HepG2 (cell line): Measurements from ENCODE around the gene CAMKV. TPM values are rescaled to one million over a fixed set of nuclear protein-coding genes. Genes with fewer than 3 reads are reported as not detected.

Source experiments
- ERF ChIP-seq: IDR thresholded peaks from 2 replicates; pipeline ENCODE4 v1.6.1; 2018; ENCODE audit warnings: missing biosample characterization, missing genetic modification reagents
- GABPA ChIP-seq, 2 experiments: IDR thresholded peaks; 2 replicates each; pipeline ENCODE4 v1.6.1; 2011 to 2016; ENCODE audit warnings: low read depth in 2 of 2, low read length in 1 of 2, missing biosample characterization in 1 of 2, missing genetic modification characterization in 1 of 2
- KLF12 ChIP-seq: sonication (generic); formaldehyde crosslinking; IDR thresholded peaks from 2 replicates; pipeline ENCODE4 v1.4.0; 2020; ENCODE audit warnings: missing genetic modification reagents, borderline replicate concordance
- KMT2A ChIP-seq: sonication (generic); formaldehyde crosslinking; IDR thresholded peaks from 2 replicates; pipeline ENCODE4 v1.4.0; 2020; ENCODE audit warnings: missing genetic modification reagents
- MIER2 ChIP-seq: IDR thresholded peaks from 2 replicates; pipeline ENCODE4 v1.6.1; 2016; ENCODE audit warnings: missing biosample characterization, missing genetic modification reagents
- NFKB2 ChIP-seq: sonication (generic); formaldehyde crosslinking; IDR thresholded peaks from 2 replicates; pipeline ENCODE4 v1.4.0; 2020; ENCODE audit warnings: missing genetic modification reagents, borderline replicate concordance
- STAT5B ChIP-seq: sonication (generic); formaldehyde crosslinking; IDR thresholded peaks from 2 replicates; pipeline ENCODE4 v1.4.0; 2020; ENCODE audit warnings: missing genetic modification reagents
- UBTF ChIP-seq: sonication (generic); formaldehyde crosslinking; IDR thresholded peaks from 2 replicates; pipeline ENCODE4 v1.4.0; 2020; ENCODE audit warnings: mild to moderate bottlenecking, missing genetic modification reagents
- ZBTB20 ChIP-seq: sonication (generic); formaldehyde crosslinking; IDR thresholded peaks from 2 replicates; pipeline ENCODE4 v1.8.1; 2023; ENCODE audit warnings: missing genetic modification reagents, low read depth, mild to moderate bottlenecking, borderline replicate concordance
- ZIK1 ChIP-seq: sonication (generic); formaldehyde crosslinking; IDR thresholded peaks from 2 replicates; pipeline ENCODE4 v1.5.0; 2020; ENCODE audit warnings: mild to moderate bottlenecking, low read depth, missing genetic modification reagents, borderline replicate concordance
- ZMYM4 ChIP-seq: sonication (generic); formaldehyde crosslinking; IDR thresholded peaks from 2 replicates; pipeline ENCODE4 v1.8.1; 2023; ENCODE audit warnings: mild to moderate bottlenecking, missing genetic modification reagents
- ZNF180 ChIP-seq: sonication (generic); formaldehyde crosslinking; IDR thresholded peaks from 2 replicates; pipeline ENCODE4 v1.4.0; 2020; ENCODE audit warnings: low read depth, missing genetic modification reagents, borderline replicate concordance
- ZNF431 ChIP-seq: sonication (generic); formaldehyde crosslinking; IDR thresholded peaks from 2 replicates; pipeline ENCODE4 v1.9.0; 2022; ENCODE audit warnings: missing genetic modification reagents, low read depth, mild to moderate bottlenecking, borderline replicate concordance
- ZNF879 ChIP-seq: sonication (generic); formaldehyde crosslinking; IDR thresholded peaks from 2 replicates; pipeline ENCODE4 v1.8.1; 2023; ENCODE audit warnings: missing genetic modification reagents
- polyA plus RNA-seq, 8 experiments: library from polyadenylated mRNA; depleted of rRNA in 3 of 8; stranded (reverse) in 7 of 8; unstranded in 1 of 8; fragments of >200 nt; fragmentation: Illumina TruSeq in 4 of 8; extraction: Trizol in 4 of 8; gene quantifications; 2 replicates each; pipeline versions ENCODE4 v1.2.1 to v1.2.3, GENCODE V29; 2011 to 2016; ENCODE audit warnings: low read depth in 4 of 8, missing spikeins in 1 of 8, mixed read lengths in 1 of 8; ENCODE audit not compliant: insufficient read depth in 1 of 8
- total RNA-seq, 5 experiments: library from RNA; depleted of rRNA; stranded (reverse); fragments of >200 nt; fragmentation: Illumina TruSeq; extraction: Trizol; gene quantifications; 2 replicates each; pipeline ENCODE4 v1.2.3, GENCODE V29; 2016; ENCODE audit warnings: low read depth in 1 of 5
- TF ChIP-seq, protein P1 (sequence below): sonication (generic); formaldehyde crosslinking; conservative IDR thresholded peaks from 2 replicates; pipeline ENCODE4 v1.8.0; 2022; ENCODE audit warnings: missing genetic modification reagents
- TF ChIP-seq, protein P2 (sequence below): sonication (generic); formaldehyde crosslinking; IDR thresholded peaks from 2 replicates; pipeline ENCODE4 v1.4.0; 2020; ENCODE audit warnings: mild to moderate bottlenecking, missing genetic modification reagents

CAMKV gene
- total and polyA plus RNA-seq, 2 of the 13 experiments (the other 11 are each of a cell fraction or from before 2014, with no cell fraction given), result 0.13 to 0.15 TPM

- TF ChIP-seq, protein P1, sequence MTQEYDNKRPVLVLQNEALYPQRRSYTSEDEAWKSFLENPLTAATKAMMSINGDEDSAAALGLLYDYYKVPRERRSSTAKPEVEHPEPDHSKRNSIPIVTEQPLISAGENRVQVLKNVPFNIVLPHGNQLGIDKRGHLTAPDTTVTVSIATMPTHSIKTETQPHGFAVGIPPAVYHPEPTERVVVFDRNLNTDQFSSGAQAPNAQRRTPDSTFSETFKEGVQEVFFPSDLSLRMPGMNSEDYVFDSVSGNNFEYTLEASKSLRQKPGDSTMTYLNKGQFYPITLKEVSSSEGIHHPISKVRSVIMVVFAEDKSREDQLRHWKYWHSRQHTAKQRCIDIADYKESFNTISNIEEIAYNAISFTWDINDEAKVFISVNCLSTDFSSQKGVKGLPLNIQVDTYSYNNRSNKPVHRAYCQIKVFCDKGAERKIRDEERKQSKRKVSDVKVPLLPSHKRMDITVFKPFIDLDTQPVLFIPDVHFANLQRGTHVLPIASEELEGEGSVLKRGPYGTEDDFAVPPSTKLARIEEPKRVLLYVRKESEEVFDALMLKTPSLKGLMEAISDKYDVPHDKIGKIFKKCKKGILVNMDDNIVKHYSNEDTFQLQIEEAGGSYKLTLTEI (CRISPR knock-in tag), result no peak
- TF ChIP-seq KMT2A (CRISPR knock-in tag), result peak; percentile 81
- no peak for TF ChIP-seq KLF12 (CRISPR knock-in tag)
- TF ChIP-seq ERF (CRISPR knock-in tag), result peak; percentile 24; the same call in 1 of the 2 replicates
- TF ChIP-seq, protein P2, sequence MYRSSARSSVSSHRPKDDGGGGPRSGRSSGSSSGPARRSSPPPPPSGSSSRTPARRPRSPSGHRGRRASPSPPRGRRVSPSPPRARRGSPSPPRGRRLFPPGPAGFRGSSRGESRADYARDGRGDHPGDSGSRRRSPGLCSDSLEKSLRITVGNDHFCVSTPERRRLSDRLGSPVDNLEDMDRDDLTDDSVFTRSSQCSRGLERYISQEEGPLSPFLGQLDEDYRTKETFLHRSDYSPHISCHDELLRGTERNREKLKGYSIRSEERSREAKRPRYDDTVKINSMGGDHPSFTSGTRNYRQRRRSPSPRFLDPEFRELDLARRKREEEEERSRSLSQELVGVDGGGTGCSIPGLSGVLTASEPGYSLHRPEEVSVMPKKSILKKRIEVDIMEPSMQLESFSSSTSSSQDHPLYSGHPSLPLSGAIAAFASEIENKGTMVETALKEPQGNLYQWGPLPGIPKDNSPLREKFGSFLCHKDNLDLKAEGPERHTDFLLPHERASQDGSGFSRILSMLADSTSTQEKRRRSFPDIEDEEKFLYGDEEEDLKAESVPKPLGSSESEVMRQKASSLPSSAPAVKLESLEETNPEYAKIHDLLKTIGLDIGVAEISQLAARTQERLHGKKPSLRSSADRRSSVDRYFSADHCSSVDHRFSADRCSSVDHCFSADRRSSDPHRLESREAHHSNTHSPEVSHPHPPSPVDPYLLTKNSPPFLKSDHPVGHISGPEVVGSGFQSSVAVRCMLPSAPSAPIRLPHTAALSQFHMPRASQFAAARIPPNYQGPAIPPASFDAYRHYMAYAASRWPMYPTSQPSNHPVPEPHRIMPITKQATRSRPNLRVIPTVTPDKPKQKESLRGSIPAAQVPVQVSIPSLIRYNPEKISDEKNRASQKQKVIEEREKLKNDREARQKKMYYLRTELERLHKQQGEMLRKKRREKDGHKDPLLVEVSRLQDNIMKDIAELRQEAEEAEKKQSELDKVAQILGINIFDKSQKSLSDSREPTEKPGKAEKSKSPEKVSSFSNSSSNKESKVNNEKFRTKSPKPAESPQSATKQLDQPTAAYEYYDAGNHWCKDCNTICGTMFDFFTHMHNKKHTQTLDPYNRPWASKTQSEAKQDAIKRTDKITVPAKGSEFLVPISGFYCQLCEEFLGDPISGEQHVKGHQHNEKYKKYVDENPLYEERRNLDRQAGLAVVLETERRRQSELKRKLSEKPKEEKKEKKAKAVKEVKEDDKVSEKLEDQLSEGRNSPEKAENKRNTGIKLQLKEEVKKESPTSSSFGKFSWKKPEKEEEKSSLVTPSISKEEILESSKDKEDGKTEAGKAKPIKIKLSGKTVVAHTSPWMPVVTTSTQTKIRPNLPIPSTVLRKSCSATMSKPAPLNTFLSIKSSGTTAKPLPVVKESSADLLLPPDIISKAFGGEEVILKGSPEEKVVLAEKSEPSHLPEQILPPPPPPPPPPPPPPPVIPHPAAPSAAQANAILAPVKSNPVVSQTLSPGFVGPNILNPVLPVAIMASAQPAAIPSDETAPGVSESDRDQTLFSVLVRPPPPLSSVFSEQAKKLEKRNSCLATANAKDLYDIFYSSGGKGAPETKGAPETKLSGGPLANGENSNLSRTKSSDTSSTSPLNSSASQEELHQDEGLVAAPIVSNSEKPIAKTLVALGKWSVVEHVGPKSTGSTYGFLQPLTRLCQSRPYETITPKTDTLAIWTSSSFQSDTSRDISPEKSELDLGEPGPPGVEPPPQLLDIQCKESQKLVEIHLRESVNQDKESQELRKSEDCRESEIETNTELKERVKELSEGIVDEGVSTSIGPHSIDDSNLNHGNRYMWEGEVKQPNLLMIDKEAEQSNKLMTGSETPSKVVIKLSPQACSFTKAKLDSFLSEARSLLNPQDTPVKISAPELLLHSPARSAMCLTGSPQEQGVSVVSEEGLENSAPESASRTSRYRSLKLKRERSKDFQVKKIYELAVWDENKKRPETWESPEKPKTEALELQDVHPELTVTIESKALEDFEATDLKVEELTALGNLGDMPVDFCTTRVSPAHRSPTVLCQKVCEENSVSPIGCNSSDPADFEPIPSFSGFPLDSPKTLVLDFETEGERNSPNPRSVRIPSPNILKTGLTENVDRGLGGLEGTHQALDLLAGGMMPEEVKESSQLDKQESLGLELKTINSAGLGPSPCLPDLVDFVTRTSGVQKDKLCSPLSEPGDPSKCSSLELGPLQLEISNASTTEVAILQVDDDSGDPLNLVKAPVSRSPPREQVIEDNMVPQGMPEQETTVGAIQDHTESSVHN (CRISPR knock-in tag), result no peak
- TF ChIP-seq ZBTB20 (CRISPR knock-in tag), result no peak
- no peak for TF ChIP-seq NFKB2 (CRISPR knock-in tag)
- 0 out of 2 replicates have a peak, but pooled peaks have one; percentile 34 for TF ChIP-seq ZNF879 (CRISPR knock-in tag)
- peak; percentile 92 for TF ChIP-seq GABPA (IDR thresholded peaks at IDR 0.05; ENCODE audit: low read depth, low read length)
- TF ChIP-seq GABPA (CRISPR knock-in tag; IDR thresholded peaks at IDR 0.05; ENCODE audit: low read depth), result peak; percentile 98
- no peak for TF ChIP-seq ZNF431
- TF ChIP-seq MIER2 (CRISPR knock-in tag), result no peak
- TF ChIP-seq ZIK1 (CRISPR knock-in tag), result peak; percentile 53; the same call in 1 of the 2 replicates
- TF ChIP-seq ZMYM4, result 0 out of 2 replicates have a peak, but pooled peaks have one; percentile 41
- TF ChIP-seq STAT5B (CRISPR knock-in tag), result no peak
- TF ChIP-seq UBTF (CRISPR knock-in tag), result peak; percentile 43
- no peak for TF ChIP-seq ZNF180 (CRISPR knock-in tag)
These were observed 13.3 kb downstream of the CAMKV start, which contains the start of gene TRAIP (continued) for GRCh38 chr3:49856181-49857005.
